ENCODE measurements around the gene TRPM8. TPM values are rescaled to one million over a fixed set of nuclear protein-coding genes. Genes with fewer than 3 reads are reported as not detected.
"Not testable (repeated sequence)": the region's sequence is repeated elsewhere in the genome, so short reads cannot be mapped to it uniquely, and the experiment has no call there.

The TRPM8 gene
- polyA plus RNA-seq, 1 donor (not counting 4 experiments of a cell fraction or from before 2014, with no cell fraction given): 0.04 TPM

DNA sequence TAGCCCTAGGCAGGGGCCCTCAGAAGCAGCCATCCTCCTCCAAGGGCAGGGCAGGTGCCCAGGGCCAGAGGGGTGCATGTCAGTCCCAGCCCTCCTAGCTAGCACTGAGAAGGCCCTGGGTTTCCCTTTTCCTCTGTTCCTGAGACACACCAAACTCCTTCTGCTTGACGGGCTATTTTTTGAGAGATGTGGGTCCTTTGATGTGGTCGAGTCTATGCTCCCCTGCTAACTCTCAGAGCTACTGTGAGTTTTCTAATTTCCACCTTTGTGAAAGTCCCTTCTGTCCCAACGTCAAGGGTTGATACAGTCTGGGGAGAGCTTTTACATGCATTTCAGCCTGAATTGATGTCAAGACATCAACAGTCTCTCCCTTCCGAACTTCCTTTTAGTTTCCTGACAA is 51.4 kb downstream of the TRPM8 start:
- no peaks in the 10 kb centered on the region for H3K27me3 ChIP-seq (ENCODE audit: control insufficient read depth, extremely low read depth, insufficient read depth, low read length)
- FAIRE-seq: no peak
- dilution Hi-C loops (cut with MboI; ENCODE audit: extremely low pct_ligation_motif_present, low sequenced_read_pairs): loop anchor here (25.0 kb wide), 1 partner anchor 544 kb away; no protein-coding TSS in a partner anchor

GRCh38 chr2:233972460-233972859 is 55.3 kb downstream of the TRPM8 start:
- peaks cover 32% of the 10 kb centered on the region for H3K4me1 ChIP-seq (ENCODE audit: control insufficient read depth, extremely low read depth, insufficient read depth, low read length)
- not testable (repeated sequence) for H3K9ac ChIP-seq (ENCODE audit: control insufficient read depth, extremely low read depth, insufficient read depth, low read length); H3K4me3 ChIP-seq (ENCODE audit: control insufficient read depth in 2 of 3, extremely low read depth in 1 of 3, insufficient read depth in 2 of 3, low read depth in 1 of 3, low read length in 3 of 3); H3K27ac ChIP-seq (ENCODE audit: control insufficient read depth, insufficient read depth, low read length); H3K36me3 ChIP-seq (ENCODE audit: control insufficient read depth in 2 of 2, extremely low read depth in 1 of 2, insufficient read depth in 2 of 2, low read length in 2 of 2); DNase-seq (ENCODE audit: low read depth, low spot score); H3K27me3 ChIP-seq (ENCODE audit: control insufficient read depth, extremely low read depth, insufficient read depth, low read length); H3K4me2 ChIP-seq (ENCODE audit: control insufficient read depth, extremely low read depth, insufficient read depth, low read depth, low read length); H3K79me2 ChIP-seq (ENCODE audit: control insufficient read depth, insufficient read depth, low read length); H4K20me1 ChIP-seq (ENCODE audit: control insufficient read depth, extremely low read depth, insufficient read depth, low read length); H3K9me1 ChIP-seq (ENCODE audit: control insufficient read depth, extremely low read depth, insufficient read depth, low read length); H2AFZ ChIP-seq (ENCODE audit: control insufficient read depth, low read length); FAIRE-seq; H3K9me3 ChIP-seq (ENCODE audit: control insufficient read depth, low read depth, low read length)
- dilution Hi-C loops (cut with MboI; ENCODE audit: extremely low pct_ligation_motif_present, low sequenced_read_pairs): loop anchor here (25.0 kb wide), 1 partner anchor 540 kb away; no protein-coding TSS in a partner anchor

More for the DNA sequence above, 51.4 kb downstream of the TRPM8 start:
- no peak overlapping the region for H3K4me3 ChIP-seq (ENCODE audit: control insufficient read depth in 2 of 3, extremely low read depth in 1 of 3, insufficient read depth in 2 of 3, low read depth in 1 of 3, low read length in 3 of 3)
- no peak overlapping the region for H3K27ac ChIP-seq (ENCODE audit: control insufficient read depth, insufficient read depth, low read length)
- no peaks in the 10 kb centered on the region for H3K9me1 ChIP-seq (ENCODE audit: control insufficient read depth, extremely low read depth, insufficient read depth, low read length)
- H3K4me2 ChIP-seq (ENCODE audit: control insufficient read depth, extremely low read depth, insufficient read depth, low read depth, low read length): no peak overlapping the region
- no peaks in the 10 kb centered on the region for H3K9me3 ChIP-seq (ENCODE audit: control insufficient read depth, low read depth, low read length)
- H4K20me1 ChIP-seq (ENCODE audit: control insufficient read depth, extremely low read depth, insufficient read depth, low read length): no peaks in the 10 kb centered on the region
- TF ChIP-seq, protein P1, sequence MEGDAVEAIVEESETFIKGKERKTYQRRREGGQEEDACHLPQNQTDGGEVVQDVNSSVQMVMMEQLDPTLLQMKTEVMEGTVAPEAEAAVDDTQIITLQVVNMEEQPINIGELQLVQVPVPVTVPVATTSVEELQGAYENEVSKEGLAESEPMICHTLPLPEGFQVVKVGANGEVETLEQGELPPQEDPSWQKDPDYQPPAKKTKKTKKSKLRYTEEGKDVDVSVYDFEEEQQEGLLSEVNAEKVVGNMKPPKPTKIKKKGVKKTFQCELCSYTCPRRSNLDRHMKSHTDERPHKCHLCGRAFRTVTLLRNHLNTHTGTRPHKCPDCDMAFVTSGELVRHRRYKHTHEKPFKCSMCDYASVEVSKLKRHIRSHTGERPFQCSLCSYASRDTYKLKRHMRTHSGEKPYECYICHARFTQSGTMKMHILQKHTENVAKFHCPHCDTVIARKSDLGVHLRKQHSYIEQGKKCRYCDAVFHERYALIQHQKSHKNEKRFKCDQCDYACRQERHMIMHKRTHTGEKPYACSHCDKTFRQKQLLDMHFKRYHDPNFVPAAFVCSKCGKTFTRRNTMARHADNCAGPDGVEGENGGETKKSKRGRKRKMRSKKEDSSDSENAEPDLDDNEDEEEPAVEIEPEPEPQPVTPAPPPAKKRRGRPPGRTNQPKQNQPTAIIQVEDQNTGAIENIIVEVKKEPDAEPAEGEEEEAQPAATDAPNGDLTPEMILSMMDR (optimal IDR thresholded peaks at IDR 0.05 in 1 of 3, IDR thresholded peaks at IDR 0.05 in 1 of 3, conservative IDR thresholded peaks at IDR 0.05 in 1 of 3; ENCODE audit: extremely low read depth in 1 of 3, insufficient read depth in 2 of 3, low read length in 3 of 3): no peak
- no peak for TF ChIP-seq EZH2 (IDR thresholded peaks at IDR 0.05; ENCODE audit: low read length)
- DNase-seq (ENCODE audit: low read depth, low spot score): no peak
- peaks cover 7% of the 10 kb centered on the region for H3K4me1 ChIP-seq (ENCODE audit: control insufficient read depth, extremely low read depth, insufficient read depth, low read length)
- H3K36me3 ChIP-seq (ENCODE audit: control insufficient read depth in 2 of 2, extremely low read depth in 1 of 2, insufficient read depth in 2 of 2, low read length in 2 of 2): no peaks in the 10 kb centered on the region
- H3K9ac ChIP-seq (ENCODE audit: control insufficient read depth, extremely low read depth, insufficient read depth, low read length): no peak overlapping the region
- H3K79me2 ChIP-seq (ENCODE audit: control insufficient read depth, insufficient read depth, low read length): no peaks in the 10 kb centered on the region
- no peak overlapping the region for H2AFZ ChIP-seq (ENCODE audit: control insufficient read depth, low read length)

All from keratinocyte (primary cell).